ENCODE measurements around the gene PTDSS2. TPM values are rescaled to one million over a fixed set of nuclear protein-coding genes. Genes with fewer than 3 reads are reported as not detected.

PTDSS2 gene
- total and polyA plus RNA-seq, 7 donors, result 4.8 to 76.2 (median 30.1) TPM

GRCh38 chr11:441043-441417 is 9.0 kb upstream of the PTDSS2 start:
- whole genome bisulfite sequencing, 2 donors, result 17 to 58% methylated on average over 13 of the region's 13 CpGs
- H3K27me3 ChIP-seq, result peaks cover 17 to 72% (median 33%) of the 10 kb centered on the region in 3 donors

GRCh38 chr11:441418-442274 is 8.4 kb upstream of the PTDSS2 start, which contains the start of gene ANO9:
TSS of gene ANO9 (minus strand) at chr11:442011. CDS start at chr11:441926, 85 bp downstream.
- DNase-seq, result no peak
- WGBS, 2 donors, result 3 to 14% methylated on average over 35 of the region's 35 CpGs
- Histone ChIP-seq H3K9me3 (no peaks in the 10 kb centered on the region), H3K27ac (no peak within 1 kb of the TSS), H3K27me3 (peaks cover 17 to 72% (median 33%) of the 10 kb centered on the region in 3 donors), H3K4me1 (no peaks in the 10 kb centered on the region), H3K4me3 (no peak within 1 kb of the TSS), H3K36me3 (no peaks in the 10 kb centered on the region)
- intact Hi-C loops (cut with DNase I), result no loop called here
- TF ChIP-seq CTCF (IDR thresholded peaks at IDR 0.05) (no peak), POLR2A (IDR thresholded peaks at IDR 0.05) (peak in 1 of 2 donors; percentile 25)

More at GRCh38 chr11:441043-441417, 9.0 kb upstream of the PTDSS2 start:
- Histone ChIP-seq H3K4me3 (no peak overlapping the region), H3K36me3 (no peaks in the 10 kb centered on the region), H3K9me3 (no peaks in the 10 kb centered on the region), H3K4me1 (no peaks in the 10 kb centered on the region), H3K27ac (no peak overlapping the region)
- TF ChIP-seq CTCF (IDR thresholded peaks at IDR 0.05), result no peak
- no peak for TF ChIP-seq POLR2A (IDR thresholded peaks at IDR 0.05)
- TF ChIP-seq POLR2AphosphoS5 (IDR thresholded peaks at IDR 0.05), result no peak
- no peak for TF ChIP-seq EP300 (IDR thresholded peaks at IDR 0.05)
- intact Hi-C loops (cut with DNase I), result no loop called here
- DNase-seq, result no peak

GRCh38 chr11:442611-443081 is 7.4 kb upstream of the PTDSS2 start:
- H3K9me3 ChIP-seq, result no peaks in the 10 kb centered on the region
- no peak overlapping the region for H3K27ac ChIP-seq
- DNase-seq, result no peak
- TF ChIP-seq EP300 (IDR thresholded peaks at IDR 0.05) (no peak), POLR2AphosphoS5 (IDR thresholded peaks at IDR 0.05) (no peak), POLR2A (IDR thresholded peaks at IDR 0.05) (no peak), CTCF (IDR thresholded peaks at IDR 0.05) (no peak)
- intact Hi-C loops (cut with DNase I), result no loop called here
- WGBS, 2 donors, result 68 to 84% methylated on average over 16 of the region's 16 CpGs
- no peak overlapping the region for H3K4me3 ChIP-seq
- H3K36me3 ChIP-seq, result no peaks in the 10 kb centered on the region
- H3K4me1 ChIP-seq, result peaks cover 0 to 2% (median under 1%) of the 10 kb centered on the region in 4 donors
- peaks cover 17 to 66% (median 33%) of the 10 kb centered on the region in 3 donors for H3K27me3 ChIP-seq

- Histone ChIP-seq H3K27me3 (peaks cover 17 to 57% (median 33%) of the 10 kb centered on the region in 3 donors), H3K4me1 (peaks cover 0 to 9% (median 6%) of the 10 kb centered on the region in 4 donors), H3K4me3 (no peak overlapping the region), H3K36me3 (no peaks in the 10 kb centered on the region), H3K9me3 (no peaks in the 10 kb centered on the region), H3K27ac (no peak overlapping the region)
- no peak for DNase-seq
- 73 to 84% methylated on average over 16 of the region's 16 CpGs for WGBS, 2 donors
- TF ChIP-seq POLR2AphosphoS5 (IDR thresholded peaks at IDR 0.05) (no peak), POLR2A (IDR thresholded peaks at IDR 0.05) (no peak), EP300 (IDR thresholded peaks at IDR 0.05) (no peak), CTCF (IDR thresholded peaks at IDR 0.05) (no peak)
- intact Hi-C loops (cut with DNase I), result no loop called here
Observed at GRCh38 chr11:443542-444199, 6.4 kb upstream of the PTDSS2 start.
